ENCODE measurements around the gene SRRM2. TPM values are rescaled to one million over a fixed set of nuclear protein-coding genes. Genes with fewer than 3 reads are reported as not detected.
A peak's percentile ranks its signal among the peaks of the same experiment; 100 is the strongest.

SRRM2 gene
- total and polyA plus RNA-seq, 9 of the 15 experiments (the other 6 are each of a cell fraction or from before 2014, with no cell fraction given): 26.7 to 563 (median 81.1) TPM

DNA sequence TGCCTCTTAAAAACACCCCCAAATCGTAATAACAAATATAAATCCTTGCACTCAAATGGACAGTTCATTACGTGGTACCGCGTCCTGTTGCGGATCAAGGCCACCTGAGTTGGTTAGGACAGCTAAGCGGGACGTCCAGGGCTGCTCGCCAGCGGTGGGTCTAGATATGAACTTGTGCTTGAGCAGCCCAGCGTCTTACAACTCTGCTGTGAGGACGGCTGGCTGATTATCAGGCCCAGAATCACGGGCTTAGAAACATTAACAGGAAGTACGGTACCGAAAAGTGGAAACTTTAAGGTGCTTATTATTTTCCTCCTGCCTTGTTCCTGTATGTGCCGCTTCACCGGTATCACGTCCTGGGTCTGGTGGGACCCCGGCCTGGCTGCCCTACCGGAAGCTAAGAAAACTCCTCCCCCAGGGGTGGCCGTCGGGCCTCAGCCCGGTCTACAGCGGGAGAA lies 832 bp upstream of the SRRM2 start (continued):
- TF ChIP-seq, protein P1, sequence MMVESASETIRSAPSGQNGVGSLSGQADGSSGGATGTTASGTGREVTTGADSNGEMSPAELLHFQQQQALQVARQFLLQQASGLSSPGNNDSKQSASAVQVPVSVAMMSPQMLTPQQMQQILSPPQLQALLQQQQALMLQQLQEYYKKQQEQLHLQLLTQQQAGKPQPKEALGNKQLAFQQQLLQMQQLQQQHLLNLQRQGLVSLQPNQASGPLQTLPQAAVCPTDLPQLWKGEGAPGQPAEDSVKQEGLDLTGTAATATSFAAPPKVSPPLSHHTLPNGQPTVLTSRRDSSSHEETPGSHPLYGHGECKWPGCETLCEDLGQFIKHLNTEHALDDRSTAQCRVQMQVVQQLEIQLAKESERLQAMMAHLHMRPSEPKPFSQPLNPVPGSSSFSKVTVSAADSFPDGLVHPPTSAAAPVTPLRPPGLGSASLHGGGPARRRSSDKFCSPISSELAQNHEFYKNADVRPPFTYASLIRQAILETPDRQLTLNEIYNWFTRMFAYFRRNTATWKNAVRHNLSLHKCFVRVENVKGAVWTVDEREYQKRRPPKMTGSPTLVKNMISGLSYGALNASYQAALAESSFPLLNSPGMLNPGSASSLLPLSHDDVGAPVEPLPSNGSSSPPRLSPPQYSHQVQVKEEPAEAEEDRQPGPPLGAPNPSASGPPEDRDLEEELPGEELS (CRISPR knock-in tag; IDR thresholded peaks at IDR 0.05; ENCODE audit: borderline replicate concordance): peak; percentile 35; the same call in 1 of the 2 replicates
- TF ChIP-seq ZNF445 (CRISPR knock-in tag; IDR thresholded peaks at IDR 0.05; ENCODE audit: low read depth): no peak
- TF ChIP-seq CXXC5 (CRISPR knock-in tag; IDR thresholded peaks at IDR 0.05): no peak
- no peak for TF ChIP-seq C11orf30 (IDR thresholded peaks at IDR 0.05; ENCODE audit: low read depth)
- TF ChIP-seq FOXM1 (IDR thresholded peaks at IDR 0.05; ENCODE audit: low read depth): peak; percentile 16; the same call in 1 of the 2 replicates
- no peak for TF ChIP-seq FOXM1 (CRISPR knock-in tag; IDR thresholded peaks at IDR 0.05; ENCODE audit: low read depth)
- no peak for TF ChIP-seq FOSL1 (tag; conservative IDR thresholded peaks at IDR 0.05)
- TF ChIP-seq, protein P2, sequence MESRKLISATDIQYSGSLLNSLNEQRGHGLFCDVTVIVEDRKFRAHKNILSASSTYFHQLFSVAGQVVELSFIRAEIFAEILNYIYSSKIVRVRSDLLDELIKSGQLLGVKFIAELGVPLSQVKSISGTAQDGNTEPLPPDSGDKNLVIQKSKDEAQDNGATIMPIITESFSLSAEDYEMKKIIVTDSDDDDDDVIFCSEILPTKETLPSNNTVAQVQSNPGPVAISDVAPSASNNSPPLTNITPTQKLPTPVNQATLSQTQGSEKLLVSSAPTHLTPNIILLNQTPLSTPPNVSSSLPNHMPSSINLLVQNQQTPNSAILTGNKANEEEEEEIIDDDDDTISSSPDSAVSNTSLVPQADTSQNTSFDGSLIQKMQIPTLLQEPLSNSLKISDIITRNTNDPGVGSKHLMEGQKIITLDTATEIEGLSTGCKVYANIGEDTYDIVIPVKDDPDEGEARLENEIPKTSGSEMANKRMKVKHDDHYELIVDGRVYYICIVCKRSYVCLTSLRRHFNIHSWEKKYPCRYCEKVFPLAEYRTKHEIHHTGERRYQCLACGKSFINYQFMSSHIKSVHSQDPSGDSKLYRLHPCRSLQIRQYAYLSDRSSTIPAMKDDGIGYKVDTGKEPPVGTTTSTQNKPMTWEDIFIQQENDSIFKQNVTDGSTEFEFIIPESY (CRISPR knock-in tag; IDR thresholded peaks at IDR 0.05): peak; percentile 39; the same call in 1 of the 2 replicates
- no peak for TF ChIP-seq U2AF2 (optimal IDR thresholded peaks at IDR 0.05; ENCODE audit: low read depth, low read length)
- TF ChIP-seq PTRF (tag; IDR thresholded peaks at IDR 0.05): no peak
- TF ChIP-seq, protein P3, sequence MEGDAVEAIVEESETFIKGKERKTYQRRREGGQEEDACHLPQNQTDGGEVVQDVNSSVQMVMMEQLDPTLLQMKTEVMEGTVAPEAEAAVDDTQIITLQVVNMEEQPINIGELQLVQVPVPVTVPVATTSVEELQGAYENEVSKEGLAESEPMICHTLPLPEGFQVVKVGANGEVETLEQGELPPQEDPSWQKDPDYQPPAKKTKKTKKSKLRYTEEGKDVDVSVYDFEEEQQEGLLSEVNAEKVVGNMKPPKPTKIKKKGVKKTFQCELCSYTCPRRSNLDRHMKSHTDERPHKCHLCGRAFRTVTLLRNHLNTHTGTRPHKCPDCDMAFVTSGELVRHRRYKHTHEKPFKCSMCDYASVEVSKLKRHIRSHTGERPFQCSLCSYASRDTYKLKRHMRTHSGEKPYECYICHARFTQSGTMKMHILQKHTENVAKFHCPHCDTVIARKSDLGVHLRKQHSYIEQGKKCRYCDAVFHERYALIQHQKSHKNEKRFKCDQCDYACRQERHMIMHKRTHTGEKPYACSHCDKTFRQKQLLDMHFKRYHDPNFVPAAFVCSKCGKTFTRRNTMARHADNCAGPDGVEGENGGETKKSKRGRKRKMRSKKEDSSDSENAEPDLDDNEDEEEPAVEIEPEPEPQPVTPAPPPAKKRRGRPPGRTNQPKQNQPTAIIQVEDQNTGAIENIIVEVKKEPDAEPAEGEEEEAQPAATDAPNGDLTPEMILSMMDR (IDR thresholded peaks at IDR 0.05 in 2 of 3, conservative IDR thresholded peaks at IDR 0.05 in 1 of 3; ENCODE audit: insufficient read depth in 2 of 3, low read depth in 1 of 3, low read length in 3 of 3): no peak
- TF ChIP-seq CBFA2T2 (conservative IDR thresholded peaks at IDR 0.05): no peak
- no peak for TF ChIP-seq ADNP (tag; IDR thresholded peaks at IDR 0.05)
- TF ChIP-seq ZFX (CRISPR knock-in tag; IDR thresholded peaks at IDR 0.05): no peak
- TF ChIP-seq, protein P4, sequence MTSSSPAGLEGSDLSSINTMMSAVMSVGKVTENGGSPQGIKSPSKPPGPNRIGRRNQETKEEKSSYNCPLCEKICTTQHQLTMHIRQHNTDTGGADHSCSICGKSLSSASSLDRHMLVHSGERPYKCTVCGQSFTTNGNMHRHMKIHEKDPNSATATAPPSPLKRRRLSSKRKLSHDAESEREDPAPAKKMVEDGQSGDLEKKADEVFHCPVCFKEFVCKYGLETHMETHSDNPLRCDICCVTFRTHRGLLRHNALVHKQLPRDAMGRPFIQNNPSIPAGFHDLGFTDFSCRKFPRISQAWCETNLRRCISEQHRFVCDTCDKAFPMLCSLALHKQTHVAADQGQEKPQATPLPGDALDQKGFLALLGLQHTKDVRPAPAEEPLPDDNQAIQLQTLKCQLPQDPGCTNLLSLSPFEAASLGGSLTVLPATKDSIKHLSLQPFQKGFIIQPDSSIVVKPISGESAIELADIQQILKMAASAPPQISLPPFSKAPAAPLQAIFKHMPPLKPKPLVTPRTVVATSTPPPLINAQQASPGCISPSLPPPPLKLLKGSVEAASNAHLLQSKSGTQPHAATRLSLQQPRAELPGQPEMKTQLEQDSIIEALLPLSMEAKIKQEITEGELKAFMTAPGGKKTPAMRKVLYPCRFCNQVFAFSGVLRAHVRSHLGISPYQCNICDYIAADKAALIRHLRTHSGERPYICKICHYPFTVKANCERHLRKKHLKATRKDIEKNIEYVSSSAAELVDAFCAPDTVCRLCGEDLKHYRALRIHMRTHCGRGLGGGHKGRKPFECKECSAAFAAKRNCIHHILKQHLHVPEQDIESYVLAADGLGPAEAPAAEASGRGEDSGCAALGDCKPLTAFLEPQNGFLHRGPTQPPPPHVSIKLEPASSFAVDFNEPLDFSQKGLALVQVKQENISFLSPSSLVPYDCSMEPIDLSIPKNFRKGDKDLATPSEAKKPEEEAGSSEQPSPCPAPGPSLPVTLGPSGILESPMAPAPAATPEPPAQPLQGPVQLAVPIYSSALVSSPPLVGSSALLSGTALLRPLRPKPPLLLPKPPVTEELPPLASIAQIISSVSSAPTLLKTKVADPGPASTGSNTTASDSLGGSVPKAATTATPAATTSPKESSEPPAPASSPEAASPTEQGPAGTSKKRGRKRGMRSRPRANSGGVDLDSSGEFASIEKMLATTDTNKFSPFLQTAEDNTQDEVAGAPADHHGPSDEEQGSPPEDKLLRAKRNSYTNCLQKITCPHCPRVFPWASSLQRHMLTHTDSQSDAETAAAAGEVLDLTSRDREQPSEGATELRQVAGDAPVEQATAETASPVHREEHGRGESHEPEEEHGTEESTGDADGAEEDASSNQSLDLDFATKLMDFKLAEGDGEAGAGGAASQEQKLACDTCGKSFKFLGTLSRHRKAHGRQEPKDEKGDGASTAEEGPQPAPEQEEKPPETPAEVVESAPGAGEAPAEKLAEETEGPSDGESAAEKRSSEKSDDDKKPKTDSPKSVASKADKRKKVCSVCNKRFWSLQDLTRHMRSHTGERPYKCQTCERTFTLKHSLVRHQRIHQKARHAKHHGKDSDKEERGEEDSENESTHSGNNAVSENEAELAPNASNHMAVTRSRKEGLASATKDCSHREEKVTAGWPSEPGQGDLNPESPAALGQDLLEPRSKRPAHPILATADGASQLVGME (CRISPR knock-in tag; IDR thresholded peaks at IDR 0.05): no peak
- TF ChIP-seq ZFP30 (CRISPR knock-in tag; IDR thresholded peaks at IDR 0.05; ENCODE audit: borderline replicate concordance): no peak
- TF ChIP-seq ZNF551 (CRISPR knock-in tag; IDR thresholded peaks at IDR 0.05): no peak
